ENCODE results near the gene TP53I3. TPM values are rescaled to one million over a fixed set of nuclear protein-coding genes. Genes with fewer than 3 reads are reported as not detected.

The TP53I3 gene
- total and polyA plus RNA-seq, 2 of the 4 experiments (the other 2 are of a cell fraction): 25.5 to 42.2 TPM

DNA sequence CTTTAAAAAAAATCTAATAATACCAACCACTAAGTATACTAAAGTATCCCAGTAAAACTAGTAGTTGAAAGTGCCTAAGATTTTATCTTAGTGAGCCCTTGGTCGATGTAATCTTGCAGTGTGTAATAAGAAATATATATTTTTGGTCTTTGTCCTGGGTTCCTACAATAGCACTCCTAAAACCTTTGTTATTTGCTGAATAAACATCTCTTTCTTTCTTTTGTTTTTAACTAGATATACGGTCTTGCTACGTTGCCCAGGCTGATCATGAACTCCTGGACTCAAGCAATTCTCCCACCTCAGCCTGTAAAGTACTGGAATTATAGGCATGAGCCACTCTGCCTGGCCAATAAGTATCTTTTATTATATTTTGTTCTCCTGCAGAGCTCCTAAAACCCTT, 2.4 kb upstream of the TP53I3 start:
- Histone ChIP-seq H4K5ac (ENCODE audit: low read depth, low read length) (no peak overlapping the region), H2AK5ac (ENCODE audit: low read depth, low read length) (no peak overlapping the region), H3K4me3 (ENCODE audit: insufficient read depth, low read depth, low read length) (no peak overlapping the region), H4K20me1 (ENCODE audit: insufficient read depth, low read length) (no peaks in the 10 kb centered on the region), H2AK9ac (replicated peaks; ENCODE audit: low read depth, low read length, poor library complexity) (no peak overlapping the region), H3K9ac (ENCODE audit: low read depth, low read length) (no peak overlapping the region), H3K36me3 (ENCODE audit: control insufficient read depth, insufficient read depth, low read length) (peaks cover 9% of the 10 kb centered on the region), H3K18ac (ENCODE audit: low read depth, low read length) (no peak overlapping the region), H3K23ac (ENCODE audit: low read depth, low read length) (no peak overlapping the region), H3K4me1 (ENCODE audit: control insufficient read depth, insufficient read depth, low read length) (peaks cover 4% of the 10 kb centered on the region; the same call in 1 of the 2 replicates), H3K27ac (ENCODE audit: insufficient read depth, low read length) (no peak overlapping the region), H2AFZ (replicated peaks; ENCODE audit: low read length, poor library complexity) (no peak overlapping the region), H3K9me1 (ENCODE audit: insufficient read depth, low read length) (peaks cover 11% of the 10 kb centered on the region), H2BK5ac (ENCODE audit: low read depth, low read length, poor library complexity, severe bottlenecking) (no peak overlapping the region), H2BK120ac (ENCODE audit: low read depth, low read length) (no peak overlapping the region), H2BK15ac (ENCODE audit: low read depth, low read length) (no peak overlapping the region), H3K14ac (replicated peaks; ENCODE audit: low read depth, low read length) (no peak overlapping the region), H3K56ac (ENCODE audit: extremely low read depth, insufficient read depth, low read length) (no peak overlapping the region), H3K79me1 (ENCODE audit: low read depth in 1 of 2, low read length in 2 of 2) (peaks cover 12 to 25% of the 10 kb centered on the region in 2 experiments), H4K91ac (ENCODE audit: insufficient read depth, low read depth, low read length) (no peak overlapping the region), H3K9me3 (ENCODE audit: control insufficient read depth, insufficient read depth, low read length) (no peaks in the 10 kb centered on the region), H4K8ac (ENCODE audit: low read depth in 2 of 2, low read length in 2 of 2) (no peak overlapping the region), H3K4ac (ENCODE audit: low read depth, low read length) (no peak overlapping the region), H3K4me2 (ENCODE audit: low read depth, low read length) (no peak overlapping the region), H3K27me3 (ENCODE audit: control insufficient read depth, insufficient read depth, low read length) (no peaks in the 10 kb centered on the region), H2BK20ac (ENCODE audit: low read depth, low read length) (no peak overlapping the region)
- POLR2A ChIA-PET (ENCODE audit: unreplicated experiment): no interaction called here
- intact Hi-C loops (cut with micrococcal nuclease): no loop called here
- dilution Hi-C loops (cut with HindIII; ENCODE audit: low sequenced_read_pairs, unreplicated experiment): no loop called here
- CTCF ChIA-PET: no interaction called here
- ATAC-seq (ENCODE audit: low read depth) (no peak), DNase-seq (no peak)
- BruUV-seq (replicated peaks): no TSS peak
- TF ChIP-seq MAFK (IDR thresholded peaks at IDR 0.05; ENCODE audit: low read depth, low read length) (no peak), BHLHE40 (IDR thresholded peaks at IDR 0.05; ENCODE audit: low read depth, low read length) (no peak)
- in situ Hi-C loops (cut with MboI; ENCODE audit: low sequenced_read_pairs): no loop called here
- no CpG with 5 or more reads among the region's 3 CpGs for WGBS, 2 experiments (ENCODE audit: extremely low coverage in 2 of 2, insufficient read length in 1 of 2)
